Activated CD4-positive, CD25-positive, alpha-beta regulatory T cell treated with anti-CD3 and anti-CD28 coated beads, Interleukin-2, amount 50 U/mL, for 16 hours (primary cell): ENCODE measurements around the gene GALNT18.

ENCODE experiments used
- DNase-seq: peaks from one replicate; pipeline ENCODE4 v3.0.0-alpha.2; 2020; ENCODE audit warnings: low read depth, low spot score

The GALNT18 gene

GRCh38 chr11:11409901-11410300 lies 211.9 kb downstream of the GALNT18 start:
- DNase-seq, result no peak

GRCh38 chr11:11409224-11409623 lies 212.6 kb downstream of the GALNT18 start:
- no peak for DNase-seq

DNA sequence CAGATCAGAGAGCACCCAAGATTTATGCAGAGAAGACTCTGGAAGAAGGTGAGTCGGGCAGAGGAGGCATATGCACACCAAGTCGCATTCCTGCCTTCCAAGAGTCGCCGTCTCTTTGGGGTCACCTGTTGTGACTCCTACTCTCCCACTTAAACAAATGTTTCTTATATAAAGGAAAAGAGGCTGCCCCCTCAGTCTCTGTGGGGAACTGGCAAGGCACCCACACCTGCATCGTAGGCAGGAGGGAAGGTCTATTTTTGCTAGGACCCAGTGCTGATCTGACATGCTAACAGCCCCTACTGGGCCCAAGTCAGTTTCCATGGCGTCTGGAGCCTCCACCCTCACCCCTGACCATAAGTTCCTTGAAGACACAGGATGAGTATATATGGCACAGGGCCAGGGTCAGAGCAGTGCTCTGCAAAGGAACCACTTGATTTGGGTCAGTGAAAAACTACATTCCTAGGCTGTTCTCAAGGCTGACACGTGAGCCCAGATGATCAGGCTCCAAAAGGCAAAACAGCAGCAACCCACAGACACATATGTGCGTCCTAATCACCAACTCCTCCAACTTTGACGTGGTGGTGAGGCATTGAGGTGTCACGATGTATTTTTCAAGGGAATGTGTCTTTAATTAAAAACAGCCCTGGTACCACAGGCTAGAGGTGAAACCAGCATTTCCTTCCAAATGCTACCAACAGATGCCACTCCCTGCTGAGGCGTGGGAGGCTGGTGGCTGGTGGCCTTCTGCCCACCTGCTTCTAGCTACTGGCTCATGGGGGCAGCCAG lies 213.2 kb downstream of the GALNT18 start:
- DNase-seq, result no peak

GRCh38 chr11:11407763-11408084 lies 214.1 kb downstream of the GALNT18 start:
- no peak for DNase-seq

GRCh38 chr11:11407065-11407762 lies 214.6 kb downstream of the GALNT18 start:
- no peak for DNase-seq

GRCh38 chr11:11406652-11407051 lies 215.2 kb downstream of the GALNT18 start:
- DNase-seq, result no peak

GRCh38 chr11:11403763-11404725 lies 217.8 kb downstream of the GALNT18 start:
- DNase-seq, result no peak

DNA sequence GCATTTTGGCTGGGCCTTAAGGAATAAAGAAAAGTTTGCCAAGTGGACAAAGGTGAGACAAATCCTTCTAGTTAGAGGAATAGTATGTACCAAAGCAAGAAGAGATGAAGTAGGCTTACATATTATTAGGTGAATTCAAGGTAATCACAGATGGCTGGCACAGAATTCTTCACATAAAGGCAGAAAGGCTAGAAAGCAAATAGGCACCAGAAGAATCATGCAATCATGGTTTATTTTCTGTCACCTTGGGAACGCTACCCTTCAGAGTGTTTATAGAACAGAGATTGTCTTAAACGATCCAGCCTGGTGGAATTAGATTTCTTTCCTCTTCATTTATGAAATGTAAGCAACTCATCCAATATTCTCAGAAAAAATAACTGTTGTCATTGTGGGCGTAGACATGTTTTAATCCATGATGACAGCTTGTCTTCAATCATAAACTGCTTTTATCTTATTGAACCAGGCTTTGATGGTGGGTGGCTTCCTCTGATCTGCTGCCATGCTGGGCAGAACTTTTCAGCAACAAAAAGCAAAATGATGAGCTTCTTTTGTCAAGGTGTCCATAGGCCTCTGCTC lies 219.8 kb downstream of the GALNT18 start:
- DNase-seq, result no peak

DNA sequence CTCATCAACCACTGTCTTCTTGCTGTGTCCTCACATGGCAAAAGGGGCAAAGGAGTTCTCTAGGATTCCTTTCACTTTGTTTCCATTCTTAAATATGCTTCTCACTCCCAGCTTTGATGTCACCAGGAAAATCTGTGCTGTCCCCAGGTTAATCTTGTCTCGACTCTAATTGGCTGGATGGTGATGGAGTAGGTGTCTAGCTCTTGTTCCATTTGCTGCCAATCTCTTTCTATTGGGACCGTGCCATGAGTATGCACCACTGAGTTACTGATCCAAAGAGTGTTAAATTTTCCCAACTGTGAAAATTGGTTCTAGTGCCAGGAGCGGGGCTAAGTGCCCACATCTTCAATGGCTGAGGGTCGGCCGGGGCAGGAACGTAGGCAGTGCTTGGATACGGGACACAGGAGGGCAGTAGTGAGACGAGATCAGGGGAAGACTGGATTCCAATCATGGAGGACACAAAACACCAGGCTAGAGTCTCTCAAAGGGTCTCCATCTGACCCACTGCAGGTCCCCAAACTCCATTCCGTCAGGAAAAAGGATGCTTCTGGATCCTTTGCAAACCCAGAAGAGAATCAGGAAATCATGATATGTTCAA lies 221.1 kb downstream of the GALNT18 start:
- no peak for DNase-seq

- DNase-seq, result no peak
Measured at GRCh38 chr11:11400121-11400520, 221.7 kb downstream of the GALNT18 start.

DNA sequence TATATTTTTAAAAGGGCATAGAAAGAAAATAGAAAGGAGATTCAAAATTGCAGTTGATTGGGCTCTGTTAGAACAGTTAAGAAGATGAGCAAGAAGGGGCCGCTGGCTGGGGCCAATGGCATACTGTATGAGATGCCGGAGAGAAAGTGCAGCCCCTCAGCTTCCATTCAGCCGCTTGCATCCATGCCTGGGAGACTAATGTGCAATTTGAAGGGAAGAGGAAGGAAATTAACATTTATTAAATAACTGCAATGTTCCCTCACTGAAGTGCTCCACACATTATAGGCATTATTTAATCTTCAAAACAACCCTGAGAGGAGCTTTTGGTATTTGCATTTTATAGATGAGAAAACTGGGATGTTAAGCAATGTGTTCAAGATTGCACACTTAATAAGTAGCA lies 224.0 kb downstream of the GALNT18 start:
- no peak for DNase-seq

DNA sequence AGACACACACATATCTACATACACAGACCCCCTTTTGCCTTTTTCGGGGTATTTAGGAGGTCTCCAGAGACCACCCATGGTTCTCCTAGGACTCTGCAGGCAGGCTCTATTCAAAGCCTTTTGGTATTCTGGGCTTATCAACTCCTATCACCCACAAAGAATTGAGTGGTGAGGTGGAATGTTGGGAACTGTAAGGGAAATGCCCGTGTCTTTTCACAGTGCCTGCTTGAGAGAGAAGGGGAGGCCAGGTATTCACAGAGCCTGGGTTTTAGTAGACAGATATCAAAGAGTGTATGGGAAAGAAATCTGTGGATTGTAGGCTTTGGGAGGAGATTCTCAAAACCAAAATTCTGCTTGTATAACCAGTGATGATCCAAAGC lies 224.8 kb downstream of the GALNT18 start:
- DNase-seq, result no peak

- no peak for DNase-seq
Measured at GRCh38 chr11:11396301-11397035, 225.3 kb downstream of the GALNT18 start.

DNA sequence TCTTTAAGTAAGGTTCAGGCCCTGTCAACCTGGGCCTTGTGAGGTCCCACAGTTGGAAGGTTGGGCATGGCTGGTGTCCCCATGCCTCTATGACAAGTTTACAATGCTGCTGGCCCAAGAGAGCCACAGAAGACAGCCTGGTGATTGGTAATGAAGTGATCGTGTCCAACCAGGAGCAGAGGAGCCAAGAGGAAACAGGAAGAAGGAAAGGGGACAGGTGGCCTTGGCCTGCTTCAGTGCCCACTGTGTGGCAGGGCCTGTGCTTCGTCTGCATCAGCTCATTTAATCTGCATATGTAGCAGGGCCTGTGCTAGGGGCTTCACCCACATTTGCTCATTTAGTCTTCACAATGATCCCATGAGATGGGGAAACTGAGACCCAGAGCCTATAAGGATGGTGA lies 226.7 kb downstream of the GALNT18 start:
- no peak for DNase-seq

DNA sequence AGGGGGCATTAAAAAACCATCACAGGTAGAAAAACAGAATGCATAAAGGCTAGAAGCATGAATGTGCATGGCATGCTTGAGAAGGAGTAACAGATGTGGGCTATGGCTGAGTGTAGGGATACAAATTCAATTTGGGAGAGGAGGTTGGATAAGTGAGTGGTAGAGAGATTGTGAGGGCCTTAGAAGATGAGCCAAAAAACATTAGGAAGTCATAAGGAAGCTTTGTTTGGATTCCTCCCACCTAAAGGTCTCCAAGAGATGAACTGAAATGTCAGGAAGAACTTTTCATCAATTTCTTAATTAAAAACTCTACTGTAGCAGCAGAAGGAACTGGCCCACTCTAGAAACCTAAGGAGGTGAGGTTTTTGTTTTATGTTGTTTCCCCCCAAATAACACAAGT lies 227.6 kb downstream of the GALNT18 start:
- DNase-seq, result no peak

GRCh38 chr11:11391796-11392463 lies 229.9 kb downstream of the GALNT18 start:
- DNase-seq, result no peak

DNA sequence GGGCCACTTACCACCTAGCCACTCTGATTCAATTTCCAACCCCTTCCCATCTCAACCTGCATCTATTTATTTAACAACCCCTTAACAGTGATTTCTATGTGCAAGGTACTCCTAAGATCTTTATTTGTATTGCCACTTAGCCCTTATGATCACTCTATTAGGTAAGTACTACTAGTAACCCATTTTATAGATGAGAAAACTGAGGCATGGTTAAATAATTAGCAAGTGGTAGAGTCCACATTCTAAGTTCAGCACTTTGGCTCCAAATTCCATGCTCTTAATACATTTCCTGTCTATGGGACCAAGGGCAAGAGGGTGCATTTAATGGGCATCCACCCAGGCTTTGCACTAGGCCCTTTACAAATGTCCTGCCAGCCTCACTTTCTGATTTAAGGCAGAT lies 230.6 kb downstream of the GALNT18 start:
- DNase-seq, result no peak

DNA sequence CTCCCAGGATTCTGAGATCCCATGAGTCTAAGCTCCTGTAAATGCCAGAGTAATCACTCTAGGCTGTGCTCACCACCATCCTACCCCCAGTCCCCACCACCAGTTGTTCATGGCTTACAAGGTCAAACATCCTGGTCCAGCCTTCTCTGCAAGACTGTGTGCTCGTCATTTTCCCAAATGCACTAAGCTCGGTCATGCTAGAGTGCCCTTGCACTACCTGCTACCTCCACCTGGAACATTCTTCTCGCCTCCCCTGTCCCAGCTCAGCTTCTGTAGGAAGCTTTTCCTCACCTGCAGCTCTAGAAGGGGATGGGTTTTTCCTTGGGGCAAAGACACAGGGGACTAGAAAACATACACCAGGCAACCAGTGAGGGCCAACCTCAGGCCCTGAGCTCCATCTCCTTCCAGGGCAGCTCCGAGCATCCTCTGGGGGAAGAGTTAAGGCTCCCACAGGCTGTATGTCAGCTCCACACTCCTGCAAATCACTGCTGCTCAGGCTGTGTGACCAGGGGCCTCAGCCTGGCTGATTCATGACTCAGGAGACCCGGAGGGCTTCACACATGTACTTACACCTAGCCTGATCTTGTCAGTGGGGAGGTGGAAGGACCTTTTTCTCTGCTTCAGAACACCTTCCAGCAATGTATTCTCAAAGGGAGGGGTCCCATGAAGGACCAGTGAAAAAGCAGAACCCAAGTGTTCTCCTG lies 231.6 kb downstream of the GALNT18 start:
- DNase-seq, result no peak

GRCh38 chr11:11389238-11389637 lies 232.6 kb downstream of the GALNT18 start:
- DNase-seq, result no peak
